ENCODE data around the gene ICAM2. TPM values are rescaled to one million over a fixed set of nuclear protein-coding genes. Genes with fewer than 3 reads are reported as not detected.
"Not testable (repeated sequence)": the region's sequence is repeated elsewhere in the genome, so short reads cannot be mapped to it uniquely, and the experiment has no call there.

Gene ICAM2
- total RNA-seq, 1 donor from 2014 or later: not detected

DNA sequence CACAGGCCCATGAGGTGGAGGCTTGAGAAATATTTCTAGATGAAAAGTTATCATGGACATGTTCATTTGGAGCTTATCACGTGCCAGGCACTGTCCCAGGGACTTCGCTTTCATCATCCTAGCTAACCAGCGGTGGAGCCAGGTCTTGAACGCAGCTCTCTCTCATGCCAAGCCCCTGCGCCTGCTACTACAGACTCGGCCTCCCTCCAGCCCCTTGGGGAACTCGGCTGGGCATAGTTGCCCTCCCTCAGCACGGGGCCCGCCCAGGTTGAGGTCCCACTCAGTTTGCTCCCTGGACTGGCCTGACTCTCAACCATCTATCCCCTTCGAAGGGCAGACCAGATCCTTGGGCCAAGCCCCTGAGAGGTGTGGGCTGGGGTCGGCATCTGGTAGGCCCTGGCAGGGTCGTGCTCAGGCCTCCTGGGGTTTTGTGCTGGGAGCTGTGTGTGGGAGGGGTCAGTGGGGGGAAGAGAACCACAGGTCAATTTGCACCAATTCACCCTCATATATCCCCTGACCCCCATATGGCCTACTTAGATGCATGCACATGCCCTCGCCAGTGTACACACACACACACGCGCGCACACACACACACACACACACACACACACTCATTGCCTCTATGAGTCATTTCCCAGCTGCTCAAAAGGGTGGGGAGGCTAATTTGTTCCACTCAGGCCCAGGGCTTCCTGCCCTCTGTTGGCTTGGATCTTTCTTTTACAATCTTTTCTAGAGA lies 35.6 kb downstream of the ICAM2 start:
- Histone ChIP-seq H3K4me2 (no peak overlapping the region), H3K4me1 (peaks cover 7% of the 10 kb centered on the region), H3K9ac (no peak overlapping the region), H3K27ac (no peak overlapping the region), H3K4me3 (no peak overlapping the region), H3K79me2 (ENCODE audit: low read depth) (no peaks in the 10 kb centered on the region), H3K27me3 (no peaks in the 10 kb centered on the region), H2AFZ (replicated peaks) (no peak overlapping the region), H3F3A (ENCODE audit: low read depth) (no peaks in the 10 kb centered on the region), H3K9me3 (ENCODE audit: low read depth) (no peaks in the 10 kb centered on the region), H3K36me3 (no peaks in the 10 kb centered on the region), H4K20me1 (ENCODE audit: low read depth) (no peaks in the 10 kb centered on the region)
- no peak overlapping the region for H3K4me3 Mint-ChIP-seq
- H3K9me3 Mint-ChIP-seq: peaks cover 15% of the 10 kb centered on the region
- peaks cover 6% of the 10 kb centered on the region for H3K27me3 Mint-ChIP-seq (ENCODE audit: insufficient read depth, low read depth)
- no peak for TF ChIP-seq EZH2 (IDR thresholded peaks at IDR 0.05)
- TF ChIP-seq EZH2phosphoT487 (IDR thresholded peaks at IDR 0.05): no peak
- TF ChIP-seq, protein P1, sequence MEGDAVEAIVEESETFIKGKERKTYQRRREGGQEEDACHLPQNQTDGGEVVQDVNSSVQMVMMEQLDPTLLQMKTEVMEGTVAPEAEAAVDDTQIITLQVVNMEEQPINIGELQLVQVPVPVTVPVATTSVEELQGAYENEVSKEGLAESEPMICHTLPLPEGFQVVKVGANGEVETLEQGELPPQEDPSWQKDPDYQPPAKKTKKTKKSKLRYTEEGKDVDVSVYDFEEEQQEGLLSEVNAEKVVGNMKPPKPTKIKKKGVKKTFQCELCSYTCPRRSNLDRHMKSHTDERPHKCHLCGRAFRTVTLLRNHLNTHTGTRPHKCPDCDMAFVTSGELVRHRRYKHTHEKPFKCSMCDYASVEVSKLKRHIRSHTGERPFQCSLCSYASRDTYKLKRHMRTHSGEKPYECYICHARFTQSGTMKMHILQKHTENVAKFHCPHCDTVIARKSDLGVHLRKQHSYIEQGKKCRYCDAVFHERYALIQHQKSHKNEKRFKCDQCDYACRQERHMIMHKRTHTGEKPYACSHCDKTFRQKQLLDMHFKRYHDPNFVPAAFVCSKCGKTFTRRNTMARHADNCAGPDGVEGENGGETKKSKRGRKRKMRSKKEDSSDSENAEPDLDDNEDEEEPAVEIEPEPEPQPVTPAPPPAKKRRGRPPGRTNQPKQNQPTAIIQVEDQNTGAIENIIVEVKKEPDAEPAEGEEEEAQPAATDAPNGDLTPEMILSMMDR (IDR thresholded peaks at IDR 0.05): no peak
- no peak for DNase-seq (ENCODE audit: low spot score)
- H3K4me1 Mint-ChIP-seq: peaks cover 15% of the 10 kb centered on the region
- no peak overlapping the region for H3K27ac Mint-ChIP-seq
- H3K36me3 Mint-ChIP-seq: no peaks in the 10 kb centered on the region

DNA sequence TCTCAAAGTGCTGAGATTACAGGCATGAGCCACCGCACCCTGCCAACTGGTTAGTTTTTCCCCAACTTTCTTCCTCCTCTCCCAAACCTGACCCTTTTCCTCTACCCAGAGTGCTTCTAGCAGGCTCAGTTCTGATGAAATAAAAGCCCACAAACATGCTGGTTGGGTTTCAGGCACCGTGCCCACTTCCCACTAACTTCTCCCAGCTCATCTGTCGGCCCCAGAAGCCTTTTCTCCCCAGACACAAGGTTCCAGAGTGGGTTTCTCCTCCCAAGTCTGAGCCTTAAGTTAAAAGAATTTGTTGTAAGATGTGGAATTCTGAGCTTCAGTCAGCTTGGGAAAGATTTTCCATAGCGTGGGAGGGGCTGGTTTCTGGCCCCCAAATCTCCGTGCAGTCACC lies 36.2 kb downstream of the ICAM2 start:
- Mint-ChIP-seq H3K36me3 (no peaks in the 10 kb centered on the region), H3K27ac (no peak overlapping the region), H3K4me1 (peaks cover 9% of the 10 kb centered on the region), H3K27me3 (ENCODE audit: insufficient read depth, low read depth) (peaks cover 6% of the 10 kb centered on the region), H3K4me3 (no peak overlapping the region), H3K9me3 (peaks cover 15% of the 10 kb centered on the region)
- Histone ChIP-seq H3K4me2 (no peak overlapping the region), H3K9me3 (ENCODE audit: low read depth) (no peaks in the 10 kb centered on the region), H2AFZ (replicated peaks) (no peak overlapping the region), H3K27ac (no peak overlapping the region), H3K4me3 (no peak overlapping the region), H3K9ac (no peak overlapping the region), H3K36me3 (no peaks in the 10 kb centered on the region), H3K79me2 (ENCODE audit: low read depth) (no peaks in the 10 kb centered on the region), H3K4me1 (peaks cover 7% of the 10 kb centered on the region), H3K27me3 (no peaks in the 10 kb centered on the region), H3F3A (ENCODE audit: low read depth) (no peaks in the 10 kb centered on the region), H4K20me1 (ENCODE audit: low read depth) (no peaks in the 10 kb centered on the region)
- no peak for DNase-seq (ENCODE audit: low spot score)
- TF ChIP-seq EZH2phosphoT487 (IDR thresholded peaks at IDR 0.05) (no peak), EZH2 (IDR thresholded peaks at IDR 0.05) (no peak)
- TF ChIP-seq, protein P1 (IDR thresholded peaks at IDR 0.05): no peak

DNA sequence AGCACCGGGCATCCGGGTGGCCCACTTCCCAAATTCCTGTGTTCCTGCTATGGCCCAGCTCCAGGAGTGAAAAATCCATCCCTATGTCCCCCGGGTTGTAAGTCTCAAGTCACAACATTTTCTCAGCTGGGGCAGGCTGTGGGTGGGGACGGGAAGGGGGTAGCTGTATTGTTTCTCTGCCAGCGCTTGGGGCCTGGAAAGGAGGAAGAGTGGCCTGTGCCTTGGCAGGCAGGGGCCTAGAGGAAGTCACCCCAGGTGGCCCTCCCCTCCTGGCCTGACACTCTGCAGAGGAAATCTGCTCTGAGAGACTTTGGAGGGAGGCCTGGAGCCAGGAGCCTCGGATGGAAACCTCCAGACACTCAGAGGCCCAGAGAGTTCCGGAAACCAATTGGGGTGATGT lies 37.1 kb downstream of the ICAM2 start:
- Mint-ChIP-seq H3K9me3 (peaks cover 15% of the 10 kb centered on the region), H3K4me3 (no peak overlapping the region), H3K36me3 (no peaks in the 10 kb centered on the region), H3K27me3 (ENCODE audit: insufficient read depth, low read depth) (peaks cover 4% of the 10 kb centered on the region), H3K27ac (no peak overlapping the region), H3K4me1 (peaks cover 6% of the 10 kb centered on the region)
- no peak for DNase-seq (ENCODE audit: low spot score)
- Histone ChIP-seq H3K27me3 (no peaks in the 10 kb centered on the region), H3F3A (ENCODE audit: low read depth) (no peaks in the 10 kb centered on the region), H3K4me1 (no peaks in the 10 kb centered on the region), H2AFZ (replicated peaks) (no peak overlapping the region), H3K27ac (no peak overlapping the region), H3K9ac (no peak overlapping the region), H3K4me3 (no peak overlapping the region), H3K4me2 (no peak overlapping the region), H3K9me3 (ENCODE audit: low read depth) (no peaks in the 10 kb centered on the region), H3K36me3 (no peaks in the 10 kb centered on the region), H4K20me1 (ENCODE audit: low read depth) (no peaks in the 10 kb centered on the region), H3K79me2 (ENCODE audit: low read depth) (no peaks in the 10 kb centered on the region)
- TF ChIP-seq, protein P1 (IDR thresholded peaks at IDR 0.05): no peak
- TF ChIP-seq EZH2 (IDR thresholded peaks at IDR 0.05): no peak
- TF ChIP-seq EZH2phosphoT487 (IDR thresholded peaks at IDR 0.05): no peak

DNA sequence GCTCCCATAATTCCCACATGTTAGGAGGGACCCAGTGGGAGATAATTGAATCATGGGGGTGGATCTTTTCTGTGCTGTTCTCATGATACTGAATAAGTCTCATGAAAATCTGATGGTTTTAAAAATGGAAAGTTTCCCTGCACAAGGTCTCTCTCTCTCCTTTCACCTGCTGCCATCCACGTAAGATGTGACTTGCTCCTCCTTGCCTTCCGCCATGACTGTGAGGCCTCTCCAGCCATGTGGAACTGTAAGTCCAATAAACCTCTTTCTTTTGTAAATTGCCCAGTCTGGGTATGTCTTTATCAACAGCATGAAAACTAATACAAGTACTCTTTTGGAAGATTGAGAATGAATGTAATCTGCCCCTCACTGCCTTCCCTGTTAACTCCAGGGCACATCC lies 37.8 kb downstream of the ICAM2 start:
- H3K4me3 Mint-ChIP-seq; DNase-seq (ENCODE audit: low spot score); H3K27ac Mint-ChIP-seq; H3K4me3 ChIP-seq; H3K27me3 ChIP-seq; H3K9me3 ChIP-seq (ENCODE audit: low read depth); H3K36me3 Mint-ChIP-seq; H3K9ac ChIP-seq; H3K79me2 ChIP-seq (ENCODE audit: low read depth); H3K27ac ChIP-seq; H3K4me2 ChIP-seq; H2AFZ ChIP-seq (replicated peaks); H3K36me3 ChIP-seq; H3K4me1 ChIP-seq; H3K27me3 Mint-ChIP-seq (ENCODE audit: insufficient read depth, low read depth); H3F3A ChIP-seq (ENCODE audit: low read depth); H3K4me1 Mint-ChIP-seq; H4K20me1 ChIP-seq (ENCODE audit: low read depth): not testable (repeated sequence)
- H3K9me3 Mint-ChIP-seq: peaks cover 15% of the 10 kb centered on the region
